Cardiac fibroblast (primary cell): ENCODE data around the gene HHAT.

Source experiments
- DNase-seq, 2 donors: peaks; one replicate each; pipeline versions ENCODE4 v3.0.0 to v3.0.0-alpha.2; 2010; ENCODE audit warnings: low read depth in 2 of 2
- H3K4me3 ChIP-seq, 2 donors: replicated peaks in 1 of 2; 1 replicate in 1 of 2; 2 replicates in 1 of 2; pipeline ENCODE4 v1.5.1; 2011; ENCODE audit warnings: low read depth in 2 of 2, low read length in 2 of 2, mild to moderate bottlenecking in 2 of 2, moderate library complexity in 1 of 2
- TF ChIP-seq, protein P1 (sequence below): IDR thresholded peaks from one replicate; pipeline ENCODE4 v1.5.1; 2011; ENCODE audit warnings: low read depth, mild to moderate bottlenecking, low read length, inconsistent platforms

HHAT gene

DNA sequence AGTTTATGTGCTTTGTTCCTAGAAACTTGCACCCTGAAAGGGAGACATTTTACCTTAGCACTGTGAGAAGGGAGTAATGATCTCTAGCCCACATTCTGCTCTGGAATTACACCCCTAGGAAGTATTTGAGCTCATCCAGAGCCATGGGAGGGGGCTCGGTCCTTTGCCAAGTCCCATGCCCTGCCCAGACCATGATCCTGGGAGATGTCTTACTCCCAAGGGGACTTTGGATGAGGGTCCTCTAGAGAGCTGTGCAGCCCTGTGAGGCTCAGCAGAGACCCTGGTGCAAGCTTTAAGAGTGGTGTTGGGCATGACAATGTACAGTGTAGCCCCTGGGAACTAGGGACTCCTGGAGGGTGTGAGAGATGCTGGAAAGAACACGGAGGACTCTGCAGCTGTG is 241.4 kb downstream of the HHAT start:
- H3K4me3 ChIP-seq: no peak overlapping the region
- TF ChIP-seq, protein P1, sequence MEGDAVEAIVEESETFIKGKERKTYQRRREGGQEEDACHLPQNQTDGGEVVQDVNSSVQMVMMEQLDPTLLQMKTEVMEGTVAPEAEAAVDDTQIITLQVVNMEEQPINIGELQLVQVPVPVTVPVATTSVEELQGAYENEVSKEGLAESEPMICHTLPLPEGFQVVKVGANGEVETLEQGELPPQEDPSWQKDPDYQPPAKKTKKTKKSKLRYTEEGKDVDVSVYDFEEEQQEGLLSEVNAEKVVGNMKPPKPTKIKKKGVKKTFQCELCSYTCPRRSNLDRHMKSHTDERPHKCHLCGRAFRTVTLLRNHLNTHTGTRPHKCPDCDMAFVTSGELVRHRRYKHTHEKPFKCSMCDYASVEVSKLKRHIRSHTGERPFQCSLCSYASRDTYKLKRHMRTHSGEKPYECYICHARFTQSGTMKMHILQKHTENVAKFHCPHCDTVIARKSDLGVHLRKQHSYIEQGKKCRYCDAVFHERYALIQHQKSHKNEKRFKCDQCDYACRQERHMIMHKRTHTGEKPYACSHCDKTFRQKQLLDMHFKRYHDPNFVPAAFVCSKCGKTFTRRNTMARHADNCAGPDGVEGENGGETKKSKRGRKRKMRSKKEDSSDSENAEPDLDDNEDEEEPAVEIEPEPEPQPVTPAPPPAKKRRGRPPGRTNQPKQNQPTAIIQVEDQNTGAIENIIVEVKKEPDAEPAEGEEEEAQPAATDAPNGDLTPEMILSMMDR: no peak
- no peak for DNase-seq

DNA sequence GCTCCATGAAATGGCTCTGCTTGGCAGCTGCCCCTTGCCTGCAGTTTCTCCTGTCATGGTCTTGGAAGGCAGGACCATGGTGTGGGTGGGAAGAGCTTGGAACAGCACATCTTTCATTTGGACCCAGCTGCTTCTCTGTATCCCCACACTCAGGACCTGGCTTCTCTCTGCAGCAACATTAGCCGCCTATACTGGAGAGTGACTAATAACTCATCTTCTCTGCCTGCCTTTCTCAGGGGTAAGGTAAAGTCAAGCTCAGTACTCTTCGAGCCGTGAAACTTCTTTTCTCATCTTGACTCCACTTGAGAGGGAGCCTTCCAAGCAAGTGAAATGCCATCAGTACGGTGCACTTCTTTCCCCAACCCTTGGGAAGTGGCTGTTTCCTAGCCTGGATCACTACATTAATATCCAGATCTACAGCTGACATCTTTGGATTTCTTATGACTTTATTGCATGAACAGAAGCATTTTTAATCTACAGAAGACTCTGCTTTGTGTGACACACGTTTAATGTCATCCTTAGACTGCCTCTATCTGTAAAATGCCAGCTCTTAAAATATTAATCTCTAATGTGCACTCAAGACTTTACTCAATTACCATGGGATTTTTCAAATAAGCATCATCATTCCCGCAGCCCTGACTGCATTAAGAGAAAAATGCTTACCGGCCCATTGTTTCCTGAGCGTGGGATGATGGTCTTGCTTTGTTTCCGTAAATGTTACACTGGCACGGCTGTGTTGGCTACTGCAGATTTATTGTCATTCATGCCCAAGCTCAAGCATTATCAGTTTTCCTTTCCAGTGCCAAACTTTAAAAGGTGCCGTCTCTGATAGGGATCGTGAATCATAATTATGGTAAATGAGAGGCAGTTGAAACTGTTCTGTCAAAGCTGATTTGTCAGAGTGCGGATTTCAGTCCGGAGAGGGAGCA is 242.9 kb downstream of the HHAT start:
- no peak overlapping the region for H3K4me3 ChIP-seq
- TF ChIP-seq, protein P1: no peak
- no peak for DNase-seq

DNA sequence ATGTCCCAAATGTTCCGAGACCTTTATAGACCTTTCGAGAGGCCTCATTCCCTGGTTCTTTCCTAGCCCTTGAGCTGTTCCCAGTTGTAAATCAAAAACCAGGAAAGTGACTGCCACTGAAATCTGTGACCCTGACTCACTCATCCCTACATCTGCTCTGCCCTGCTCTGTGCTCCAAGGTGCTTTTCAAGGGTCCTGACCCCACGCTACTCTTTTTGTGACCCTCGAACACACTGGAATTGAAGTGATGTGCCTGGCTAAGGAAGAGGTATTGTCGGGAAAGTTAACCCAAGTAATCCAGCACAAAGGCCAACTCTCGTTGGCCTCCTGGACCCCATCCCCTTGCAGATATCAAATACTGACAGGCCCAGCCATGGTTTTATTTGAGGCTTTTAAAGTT is 244.4 kb downstream of the HHAT start:
- H3K4me3 ChIP-seq: no peak overlapping the region
- TF ChIP-seq, protein P1: no peak
- no peak for DNase-seq

DNA sequence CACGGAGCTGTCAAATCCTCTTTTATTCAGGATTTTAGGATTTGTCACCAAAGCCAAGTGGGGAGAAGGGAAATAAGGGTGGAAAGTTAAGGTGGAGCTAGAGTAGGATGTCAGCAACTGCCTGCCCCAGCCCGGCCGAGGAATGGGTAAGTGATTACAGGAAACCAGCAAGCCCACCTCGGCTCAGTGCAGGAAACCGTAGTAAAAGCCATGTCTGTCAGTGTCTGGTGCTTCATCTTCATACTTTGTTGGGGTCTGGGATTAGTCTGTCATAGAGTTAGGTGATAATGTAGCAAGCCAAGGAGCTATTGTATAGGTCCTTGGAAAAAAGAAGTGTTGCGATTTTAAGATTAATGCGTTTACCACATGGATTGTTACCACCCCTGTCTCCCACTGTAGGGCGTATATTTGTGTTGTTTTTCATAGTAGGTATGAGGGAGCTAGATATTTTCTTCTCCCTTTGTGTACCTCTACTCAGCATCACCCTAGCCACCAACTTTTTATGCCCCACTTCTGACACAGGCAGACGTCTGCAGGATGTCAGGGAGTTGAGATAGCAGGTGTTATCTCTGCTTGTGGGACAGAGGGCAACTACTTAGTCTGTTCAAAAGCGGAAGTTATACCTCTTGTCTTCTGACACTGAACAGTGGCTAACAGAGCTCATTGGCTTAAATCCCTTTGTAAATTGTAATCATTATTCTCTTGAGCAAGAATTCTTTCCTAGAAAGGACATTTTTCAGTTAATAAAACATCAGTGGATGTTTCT is 253.7 kb downstream of the HHAT start:
- TF ChIP-seq, protein P1: no peak
- H3K4me3 ChIP-seq: no peak overlapping the region
- DNase-seq: no peak

DNA sequence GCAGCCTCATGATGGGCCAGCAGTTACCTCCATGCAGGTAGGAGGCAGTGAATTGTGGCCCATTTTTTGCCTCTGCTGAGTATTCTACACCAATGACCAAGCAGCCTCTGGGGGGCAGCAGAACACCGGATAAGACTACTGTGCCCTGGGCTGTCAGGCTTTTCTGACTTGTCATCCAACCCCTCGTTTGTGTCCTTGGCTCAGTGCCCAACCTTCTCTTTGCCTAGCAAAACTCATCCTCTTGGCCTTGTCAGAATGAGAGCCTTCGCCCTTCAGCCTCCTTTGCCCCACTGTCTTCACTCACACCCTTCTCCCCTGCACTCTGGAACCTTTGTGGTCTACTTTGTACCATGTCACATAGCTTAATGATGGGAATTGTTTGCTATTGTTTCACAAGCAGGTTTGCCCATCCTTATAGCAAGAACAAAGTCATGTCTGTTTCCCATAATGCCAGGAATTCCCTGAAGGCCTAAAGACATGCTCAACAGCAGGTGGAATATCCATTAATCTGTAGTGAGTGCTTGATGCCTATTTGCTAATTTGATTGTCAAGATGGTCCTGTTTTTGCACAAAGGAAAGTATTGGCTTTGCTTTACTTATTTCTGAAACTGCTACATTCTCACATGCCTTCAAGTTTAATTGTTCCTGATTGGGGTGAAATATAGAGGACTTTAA is 255.9 kb downstream of the HHAT start:
- TF ChIP-seq, protein P1: peak; percentile 57
- no peak overlapping the region for H3K4me3 ChIP-seq
- DNase-seq: peak; percentile 67 to 75

- TF ChIP-seq, protein P1: no peak
- no peak overlapping the region for H3K4me3 ChIP-seq
- DNase-seq: no peak
Measured at GRCh38 chr1:210586771-210587170, 258.1 kb downstream of the HHAT start.
